HG03108 (cell line): ENCODE data around the gene AP5B1.

ENCODE experiments used
- ATAC-seq: cut with Tn5 transposase; IDR thresholded peaks from one replicate; pipeline ENCODE4 v1.9.1; 2021; ENCODE audit warnings: moderate library complexity; ENCODE audit not compliant: unreplicated experiment

Gene AP5B1, protein sequence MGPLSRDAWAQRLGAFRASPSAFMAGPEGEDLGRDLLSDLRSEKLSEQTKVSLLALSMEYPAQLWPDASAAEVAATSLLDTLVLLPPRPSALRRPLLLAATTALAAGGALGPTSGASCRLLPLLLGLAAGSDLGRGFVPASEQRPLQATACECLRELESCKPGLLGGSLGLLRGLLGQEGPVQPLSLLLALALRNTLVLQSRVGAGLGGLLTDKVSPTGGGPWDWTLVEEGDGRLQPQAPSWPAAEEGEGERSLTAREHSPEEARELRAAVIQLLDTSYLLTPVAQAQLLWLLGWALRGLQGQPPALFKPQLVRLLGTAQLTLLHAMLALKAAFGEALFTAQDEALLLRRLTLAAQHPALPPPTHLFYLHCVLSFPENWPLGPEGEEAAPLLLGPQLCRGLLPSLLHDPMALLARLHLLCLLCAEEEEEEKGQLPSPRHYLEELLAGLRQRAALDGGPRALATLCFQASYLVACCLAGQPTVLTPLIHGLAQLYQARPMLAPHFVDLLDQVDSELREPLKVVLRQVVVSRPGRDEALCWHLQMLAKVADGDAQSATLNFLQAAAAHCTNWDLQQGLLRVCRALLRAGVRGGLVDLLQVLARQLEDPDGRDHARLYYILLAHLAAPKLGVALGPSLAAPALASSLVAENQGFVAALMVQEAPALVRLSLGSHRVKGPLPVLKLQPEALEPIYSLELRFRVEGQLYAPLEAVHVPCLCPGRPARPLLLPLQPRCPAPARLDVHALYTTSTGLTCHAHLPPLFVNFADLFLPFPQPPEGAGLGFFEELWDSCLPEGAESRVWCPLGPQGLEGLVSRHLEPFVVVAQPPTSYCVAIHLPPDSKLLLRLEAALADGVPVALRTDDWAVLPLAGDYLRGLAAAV

DNA sequence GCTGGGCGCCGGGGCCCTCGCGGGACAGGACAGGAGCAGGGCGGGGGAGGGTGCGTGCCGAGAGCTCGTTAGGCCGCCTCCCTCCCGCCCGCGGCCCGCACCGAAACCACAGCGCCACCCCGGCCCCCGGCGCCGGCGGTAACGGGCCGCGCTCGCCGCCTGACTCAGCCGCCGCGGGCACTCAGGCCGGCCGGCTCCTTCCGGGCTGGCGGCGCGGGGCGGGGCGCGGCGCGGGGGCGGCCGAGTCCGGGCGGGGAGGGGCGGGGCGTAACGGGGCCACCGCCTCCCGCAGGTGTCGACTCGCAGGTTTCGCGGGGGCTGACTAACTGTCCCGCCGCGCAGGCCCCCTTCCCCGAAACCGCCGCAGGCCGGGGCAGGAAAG, at the start of gene AP5B1:
Gene AP5B1, minus strand, starts transcription at position 207 of the 382 bp plus-strand sequence. CDS start 385 bp downstream, outside the sequence.
- peak; percentile 51 for ATAC-seq

DNA sequence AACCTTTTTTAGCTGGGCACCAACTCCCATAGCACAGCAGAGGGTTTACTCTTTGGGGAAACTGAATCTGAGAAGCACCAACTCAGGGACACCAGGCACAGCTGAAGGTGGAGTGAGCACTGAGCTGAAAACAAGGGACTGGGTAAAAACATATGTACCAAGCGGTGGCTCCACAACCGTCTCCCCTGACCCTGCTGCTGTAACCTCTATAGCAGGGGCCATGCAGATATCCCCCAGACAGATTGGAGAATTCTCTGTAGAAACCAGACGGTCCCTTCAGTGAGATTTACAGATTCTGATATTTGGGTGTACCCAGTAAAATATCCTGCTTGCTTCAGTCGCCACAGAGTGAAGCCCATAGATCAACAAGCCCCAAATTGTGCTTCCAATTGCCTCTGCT, 48.7 kb upstream of the AP5B1 start:
- no peak for ATAC-seq

DNA sequence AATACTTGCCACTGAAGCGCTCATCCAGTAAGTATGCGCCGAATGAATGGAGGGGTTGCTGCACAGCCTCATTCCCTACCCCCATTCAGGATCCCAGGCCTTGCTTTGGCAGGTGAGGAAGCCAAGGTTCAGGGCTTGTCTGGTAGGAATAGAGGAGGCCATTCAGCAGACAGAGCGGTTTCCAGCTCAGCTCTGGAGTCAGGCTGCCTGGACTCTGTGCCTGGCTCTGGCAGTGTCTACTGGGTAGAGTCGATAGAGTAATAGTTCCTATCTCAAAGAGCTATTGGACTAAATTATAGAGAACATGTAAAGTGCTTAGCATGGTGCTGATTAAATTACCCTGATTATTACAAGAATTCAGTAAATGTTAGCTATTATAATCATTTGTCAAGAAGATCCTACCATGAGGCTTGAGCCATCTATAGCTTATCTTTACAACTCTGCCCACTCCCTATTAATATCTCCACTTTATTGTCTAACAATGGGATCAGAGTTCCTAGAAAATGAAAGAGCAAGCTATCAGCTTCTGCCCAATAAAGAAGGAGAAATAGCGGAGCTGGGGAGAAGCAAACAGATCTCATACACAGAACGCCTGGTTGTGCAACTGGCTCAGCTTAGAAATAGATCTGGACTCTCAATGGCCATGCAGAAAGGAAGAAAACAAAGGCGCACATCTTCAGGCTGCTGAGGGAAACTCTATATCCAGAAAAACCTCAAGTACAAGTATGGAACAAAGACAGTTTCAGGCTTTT, 46.4 kb upstream of the AP5B1 start:
- no peak for ATAC-seq

DNA sequence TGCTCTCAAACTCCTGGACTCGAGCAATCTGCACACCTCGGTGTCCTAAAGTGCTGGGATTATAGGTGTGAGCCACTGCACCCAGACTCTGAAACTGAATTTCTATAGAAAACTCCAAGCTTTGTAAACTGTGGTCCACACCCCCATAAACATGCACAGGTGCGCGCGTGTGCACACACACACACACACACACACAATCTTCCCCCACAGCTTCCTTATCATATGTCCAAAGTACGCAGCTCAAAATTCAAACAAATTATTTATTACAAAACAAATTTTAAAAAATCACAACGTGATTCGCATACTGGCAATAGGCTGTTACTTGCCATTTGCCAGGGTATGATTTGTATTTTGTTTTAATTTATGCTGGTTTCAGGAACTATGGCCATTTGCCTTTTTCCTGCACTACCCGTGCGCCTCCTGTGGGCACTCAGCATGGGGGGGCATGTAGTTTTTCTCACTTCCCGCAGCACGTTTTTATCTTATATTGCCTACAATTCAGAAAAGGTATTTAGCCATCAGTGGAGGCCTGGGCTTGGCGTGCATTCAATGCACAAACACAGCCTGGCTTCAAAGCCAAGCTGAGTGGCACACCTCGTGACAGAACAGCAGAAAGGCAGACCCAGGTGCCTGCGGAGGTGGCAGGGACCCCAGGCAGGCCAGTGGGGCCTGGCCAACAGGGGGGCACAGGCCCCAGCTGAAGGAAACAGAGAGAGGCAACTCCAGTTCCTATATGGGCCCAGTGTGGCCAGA, 42.2 kb upstream of the AP5B1 start:
- no peak for ATAC-seq

DNA sequence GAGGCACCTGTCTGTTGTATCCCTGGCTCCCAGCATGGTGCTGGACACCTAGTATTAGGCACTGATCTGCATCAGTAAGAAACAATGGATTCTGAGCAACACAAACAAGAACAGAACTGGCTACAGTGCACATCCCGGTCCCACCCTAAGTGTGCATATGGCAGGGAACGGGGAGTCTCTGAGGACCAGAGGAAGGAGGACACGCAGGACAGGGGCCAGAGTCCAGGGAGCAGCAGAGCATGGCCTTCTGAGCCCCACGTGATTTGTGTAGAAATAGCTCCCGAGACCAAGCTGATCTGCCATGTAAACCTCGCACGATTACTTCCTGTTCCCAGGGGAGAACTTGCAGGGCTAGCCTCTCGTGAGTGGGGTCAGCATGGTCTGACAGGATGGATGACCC, 40.3 kb upstream of the AP5B1 start:
- ATAC-seq = no peak

DNA sequence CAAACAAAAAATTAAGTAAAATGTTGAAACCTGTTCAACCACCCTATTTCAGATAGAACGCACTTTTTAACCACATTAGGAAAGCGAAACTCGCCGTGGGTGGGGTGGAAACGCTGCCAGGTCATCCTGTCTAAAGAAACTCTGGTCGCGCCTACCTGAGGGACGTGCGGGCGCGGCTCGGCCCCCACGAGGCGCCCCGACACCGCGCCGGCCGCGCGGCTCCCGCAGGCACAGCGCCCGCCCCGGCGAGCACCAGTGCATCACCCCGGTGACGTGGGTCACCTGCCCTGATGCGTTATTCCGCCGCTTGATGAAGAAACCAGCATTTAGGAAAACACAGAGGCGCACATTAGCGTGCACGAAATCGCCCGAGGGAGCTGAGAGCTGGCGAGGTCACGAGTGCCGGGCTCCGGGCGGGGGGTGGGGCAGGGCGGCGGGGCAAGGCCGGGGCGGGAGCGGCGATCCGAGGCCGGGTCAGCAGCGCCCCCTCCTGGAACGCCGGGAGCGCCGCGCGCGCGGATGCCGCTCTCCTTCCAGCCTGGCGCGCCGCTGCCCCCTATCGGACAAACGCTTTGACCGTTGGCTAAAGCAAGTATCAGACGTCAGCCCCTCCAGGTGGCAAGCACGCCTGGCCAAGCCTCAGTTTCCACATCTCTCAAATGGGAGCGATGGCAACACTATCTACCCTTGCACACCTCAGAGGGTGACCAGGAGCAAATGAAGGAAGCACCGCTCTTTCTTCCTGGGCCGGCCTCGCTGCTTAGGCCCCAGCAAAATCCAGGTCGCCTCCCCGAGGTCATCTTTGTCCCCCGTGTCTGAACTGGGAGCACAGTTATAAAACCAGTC, 37.3 kb upstream of the AP5B1 start:
- ATAC-seq = peak; percentile 74

DNA sequence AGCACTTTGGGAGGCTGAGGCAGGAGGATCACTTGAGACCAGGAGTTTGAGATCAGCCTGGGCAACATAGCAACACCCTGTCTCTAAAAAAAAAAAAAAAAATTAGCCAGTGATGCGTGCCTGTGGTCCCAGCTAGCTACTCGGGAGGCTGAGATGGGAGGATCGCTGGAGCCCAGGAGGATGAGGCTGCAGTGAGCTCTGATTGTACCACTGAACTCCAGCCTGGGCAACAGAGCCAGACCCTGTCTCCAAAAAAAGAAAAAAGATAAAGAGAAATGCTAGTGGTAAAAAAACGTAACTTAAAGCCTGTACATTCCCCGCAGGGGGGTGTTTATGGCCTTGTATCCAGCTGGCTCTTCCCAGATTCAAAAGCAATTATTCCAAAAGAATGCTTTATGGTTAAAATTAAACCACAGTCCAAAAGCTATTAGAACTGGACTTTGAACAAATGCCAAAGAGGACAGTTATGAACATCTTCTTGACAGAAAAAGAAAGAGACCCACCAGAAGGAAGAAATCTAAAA, 36.6 kb upstream of the AP5B1 start:
- no peak for ATAC-seq

DNA sequence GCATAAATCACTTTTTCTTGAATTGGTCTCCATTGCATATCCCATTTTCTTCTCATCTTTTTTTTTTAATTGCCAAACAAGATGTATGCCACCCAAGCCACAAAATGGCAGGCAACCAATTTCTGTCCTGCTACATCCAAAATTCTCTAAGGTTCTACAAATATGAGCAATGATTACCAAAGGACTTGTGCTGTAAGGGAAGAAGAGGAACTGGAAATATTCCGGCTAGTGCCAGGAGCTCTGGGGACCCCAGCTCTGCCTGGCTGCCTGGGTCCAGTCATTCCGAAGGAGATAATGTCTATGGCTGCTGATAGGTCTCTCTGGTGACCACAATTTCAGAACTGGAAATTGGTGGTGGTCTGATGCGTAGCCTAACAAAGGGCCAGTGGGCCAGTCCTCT, 35.9 kb upstream of the AP5B1 start:
- no peak for ATAC-seq

DNA sequence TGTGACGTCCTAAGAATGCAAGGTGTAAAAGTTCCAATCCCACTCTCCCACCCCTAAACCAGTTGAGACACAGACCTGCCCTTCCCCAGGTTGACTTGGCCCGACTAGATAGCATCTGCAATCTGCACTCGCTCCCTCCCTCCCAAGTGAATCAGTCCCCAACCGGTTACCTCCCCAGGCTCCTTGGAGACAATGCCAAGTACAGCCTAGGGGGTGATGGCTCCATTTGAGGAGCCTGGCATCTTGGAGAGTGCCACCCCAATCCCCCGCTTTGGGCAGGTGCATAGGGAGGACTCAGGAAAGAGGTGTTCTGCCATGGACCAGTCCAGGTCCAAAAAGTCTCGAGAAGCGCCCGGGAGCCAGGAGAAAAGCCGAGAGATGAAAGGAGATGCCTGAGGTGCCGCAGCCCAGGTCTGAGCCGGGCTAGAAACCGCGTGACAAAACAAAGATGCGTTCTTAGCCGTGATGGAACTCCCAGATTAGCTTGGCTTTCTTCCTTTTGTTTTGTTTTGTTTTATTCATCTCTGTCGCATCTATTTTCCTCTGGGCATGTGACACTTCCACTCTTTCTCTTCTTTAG, 34.3 kb upstream of the AP5B1 start:
- no peak for ATAC-seq

DNA sequence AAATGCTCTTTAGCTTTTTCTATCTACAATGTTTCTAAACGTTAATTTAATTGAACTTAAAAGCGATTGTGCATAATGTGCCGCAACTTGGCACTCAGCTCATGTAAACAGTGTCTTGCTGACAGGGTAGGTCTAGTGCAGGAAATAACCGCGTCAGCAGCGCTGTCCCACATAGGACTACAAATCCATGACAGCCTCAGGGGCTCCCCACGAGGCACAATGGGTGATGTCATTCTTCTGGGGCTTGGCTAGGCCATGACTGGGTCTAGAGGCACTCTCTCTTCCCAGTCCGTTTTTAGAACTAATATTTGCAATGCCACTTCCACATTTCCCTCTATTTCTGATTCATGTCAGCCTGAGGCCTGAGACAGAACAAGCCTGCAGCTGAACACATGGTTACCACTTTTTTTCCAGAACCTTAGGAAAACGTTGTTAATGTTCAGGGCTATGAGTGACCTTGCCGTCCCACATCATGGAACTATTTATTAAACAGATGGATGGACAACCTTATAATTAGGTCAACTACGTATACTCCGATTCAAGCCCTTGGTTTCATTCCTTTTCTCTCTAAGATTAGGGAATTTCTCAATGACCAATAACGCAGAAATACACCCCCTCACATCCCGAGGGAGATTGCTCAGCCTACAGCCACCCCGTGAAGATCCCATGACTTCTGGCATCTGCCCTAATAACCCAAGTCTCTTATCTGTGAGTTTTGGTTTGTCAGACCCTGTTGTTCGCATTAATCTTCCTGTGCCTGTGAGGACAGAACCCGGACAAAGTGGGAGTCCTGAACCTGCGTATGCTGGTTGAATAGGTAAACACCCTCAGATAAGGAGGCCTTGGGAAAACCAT, 33.6 kb upstream of the AP5B1 start:
- no peak for ATAC-seq

DNA sequence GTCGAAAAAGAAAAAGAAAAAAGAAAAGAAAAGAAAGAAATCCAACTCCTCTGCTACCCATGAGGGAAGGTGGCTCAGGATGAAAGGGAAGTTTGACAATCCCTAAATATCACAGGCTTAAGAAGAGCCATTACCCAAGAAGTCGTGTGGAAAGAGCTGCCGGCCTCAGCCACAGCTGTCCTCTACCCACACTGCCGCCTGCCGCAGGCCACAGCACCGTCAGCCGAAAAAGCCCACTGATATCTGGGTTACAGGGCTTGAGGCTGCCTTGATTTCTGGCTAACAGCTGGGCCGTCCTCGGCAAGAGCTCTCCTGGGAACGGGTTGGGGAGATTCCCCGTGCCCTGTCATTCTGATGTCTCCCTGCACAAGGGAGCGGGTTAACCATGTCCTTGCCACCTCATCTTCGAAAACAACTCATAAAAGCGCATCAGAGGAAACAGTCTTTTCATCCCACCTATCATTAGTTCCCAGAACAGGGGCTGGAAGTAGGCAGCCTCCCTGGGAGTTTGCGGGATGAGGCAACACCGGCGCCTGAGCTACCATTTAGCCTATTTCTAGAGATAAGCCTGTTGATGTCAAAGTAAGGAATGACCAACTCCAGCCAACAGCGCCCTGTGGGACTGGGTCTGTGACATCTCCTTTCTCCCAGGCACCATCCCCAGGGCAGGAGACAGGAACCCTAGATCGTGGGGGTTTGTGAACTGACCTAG, 31.1 kb upstream of the AP5B1 start:
- no peak for ATAC-seq

DNA sequence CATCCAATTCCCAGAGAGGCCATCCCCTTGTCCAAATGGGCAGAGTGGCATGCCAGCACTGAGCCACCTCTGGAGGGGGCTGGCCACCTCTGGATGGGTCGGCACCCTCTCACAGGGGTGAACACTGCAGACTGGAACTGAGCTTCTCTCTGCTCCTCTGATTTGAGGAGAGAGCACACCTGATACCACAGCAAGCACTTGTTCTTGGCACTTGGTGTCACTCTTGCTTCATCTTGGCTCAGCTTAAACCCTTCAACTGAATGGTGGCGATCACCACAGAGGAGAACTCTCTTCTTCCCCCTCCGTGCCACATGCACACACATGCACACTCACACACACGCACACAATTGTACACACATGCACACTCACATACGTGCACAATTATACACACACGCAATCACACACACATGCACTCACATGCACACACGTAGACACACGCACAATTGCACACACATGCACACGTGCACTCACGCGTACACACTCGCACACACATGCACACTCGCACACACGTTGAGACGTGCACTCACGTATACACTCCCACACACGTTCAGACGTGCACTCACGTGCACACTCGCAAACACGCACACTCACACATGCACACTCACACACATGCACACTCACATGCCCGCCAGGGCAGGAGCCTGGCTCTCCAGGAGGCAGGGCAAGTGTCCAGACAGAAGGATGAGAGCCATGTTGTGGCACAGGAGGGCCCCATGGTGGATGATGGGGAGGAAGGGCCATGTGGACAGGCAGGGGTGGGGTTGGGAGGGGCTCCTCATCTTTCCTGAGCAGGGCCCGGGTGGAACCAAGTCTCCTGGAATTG, 29.5 kb upstream of the AP5B1 start:
- no peak for ATAC-seq

DNA sequence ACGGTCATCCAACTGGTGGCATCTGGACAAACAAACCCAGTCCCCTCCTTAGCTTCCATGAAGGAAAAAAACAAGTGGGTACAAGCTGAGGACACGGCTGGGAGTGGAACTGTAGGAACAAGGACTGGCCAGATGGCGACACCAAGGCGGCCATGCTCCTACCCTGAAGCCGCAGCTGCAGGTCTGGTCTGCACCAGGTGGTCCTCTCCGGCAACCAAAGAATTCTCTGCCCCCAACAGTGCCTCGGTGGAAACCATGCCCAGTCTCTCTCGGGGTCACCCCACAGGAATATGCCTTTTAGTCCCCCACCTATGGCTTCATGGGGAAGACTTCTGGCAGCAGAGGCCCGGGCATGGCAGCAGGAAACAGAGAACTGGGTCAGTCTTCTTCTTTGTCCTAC, 28.7 kb upstream of the AP5B1 start:
- ATAC-seq = no peak

DNA sequence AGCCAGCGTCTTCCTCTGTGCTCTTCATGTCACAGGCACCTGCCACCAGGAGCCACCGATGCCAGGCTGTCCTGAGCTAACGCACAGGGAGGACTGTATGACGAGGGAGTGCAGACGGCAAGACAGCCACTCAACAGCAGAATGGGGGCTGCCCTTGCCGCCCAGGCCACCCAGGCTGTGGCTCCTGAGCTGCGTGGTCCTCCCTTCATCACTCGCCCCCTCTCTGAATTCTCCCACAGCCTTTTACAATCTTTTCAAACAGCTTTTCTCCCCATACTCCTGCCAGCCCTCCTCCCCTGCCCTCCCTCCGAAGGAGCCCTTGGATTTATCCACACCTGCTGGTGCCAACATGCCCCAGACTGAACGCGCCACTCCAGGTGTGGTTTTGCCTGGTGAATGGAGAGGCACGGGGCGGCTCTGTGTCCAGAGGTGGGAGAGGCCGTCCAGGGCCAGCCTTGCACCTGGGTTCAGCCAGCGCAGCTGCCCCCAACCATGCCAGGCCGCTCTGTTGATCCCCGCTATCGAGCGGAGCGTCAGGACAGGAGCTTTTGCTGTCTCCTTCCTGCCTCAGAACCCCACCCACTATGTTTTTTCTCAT, 28.1 kb upstream of the AP5B1 start:
- ATAC-seq = no peak

DNA sequence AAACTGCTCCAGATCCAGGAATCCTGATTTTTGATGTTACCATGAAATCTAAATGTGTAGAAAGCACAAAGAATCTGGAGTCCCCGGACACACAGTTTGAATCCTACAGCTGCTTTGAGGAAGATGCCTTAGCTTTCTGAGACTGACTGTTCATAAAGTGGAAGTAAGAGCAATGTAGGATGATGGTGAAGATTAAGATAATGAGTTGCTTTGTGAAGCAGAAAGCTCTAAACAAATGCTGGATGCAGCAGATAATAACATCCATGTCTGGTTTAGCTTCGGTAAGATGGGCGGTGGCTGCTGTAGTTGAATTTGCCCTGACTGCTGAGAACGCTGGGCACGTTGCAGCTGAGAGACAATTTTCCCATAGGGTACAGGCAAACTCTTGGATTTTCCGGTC, 26.2 kb upstream of the AP5B1 start:
- no peak for ATAC-seq

DNA sequence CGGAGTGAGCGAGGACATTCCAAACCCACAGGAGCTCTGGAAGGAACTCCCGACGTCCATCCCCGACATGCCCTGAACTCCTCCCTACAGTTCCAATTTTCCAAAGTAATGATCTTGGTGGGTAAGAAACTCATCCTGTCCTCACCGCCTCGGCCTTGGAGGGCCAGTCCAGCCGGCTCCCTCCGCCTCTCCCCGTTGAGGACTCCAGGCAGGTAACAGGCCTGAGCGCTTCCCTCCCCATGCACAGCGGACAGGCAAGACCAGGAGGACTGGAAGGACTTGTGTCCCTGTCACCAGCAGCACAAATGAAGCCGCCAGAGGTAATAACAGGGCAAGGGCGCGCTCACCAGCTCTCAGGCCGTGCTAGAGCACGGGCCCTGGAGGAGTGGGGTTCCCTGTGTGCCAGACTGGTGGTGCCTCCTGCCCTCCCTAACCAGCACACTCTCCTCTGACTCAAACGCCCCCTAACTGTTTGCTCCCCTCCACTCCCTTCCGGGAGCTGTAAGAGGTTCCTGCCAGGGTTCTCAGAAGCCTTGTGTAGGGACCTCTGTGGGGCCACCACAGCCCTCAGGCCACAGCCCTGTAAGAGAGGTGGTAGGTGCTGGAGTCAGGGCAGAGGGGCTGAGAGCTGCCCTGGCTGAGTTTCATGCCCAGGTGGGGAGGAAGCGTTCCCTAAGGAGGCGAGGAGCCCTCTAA, 23.2 kb upstream of the AP5B1 start:
- ATAC-seq = no peak
